Measurements from ENCODE around the gene UBE2V1. TPM values are rescaled to one million over a fixed set of nuclear protein-coding genes. Genes with fewer than 3 reads are reported as not detected.

The UBE2V1 gene
- total and polyA plus RNA-seq, 12 donors: 57.4 to 242 (median 79.4) TPM

- Histone ChIP-seq H3K27ac (peak overlapping the region; percentile 39 to 96 (median 87)), H3K4me1 (replicated peaks in 1 of 2) (peaks cover 24 to 36% of the 10 kb centered on the region in 2 donors), H3K4me3 (peak overlapping the region; percentile 28 to 93 (median 83)), H3K36me3 (replicated peaks in 1 of 2) (no peaks in the 10 kb centered on the region), H3K27me3 (no peaks in the 10 kb centered on the region), H3K9me3 (replicated peaks in 1 of 3) (no peaks in the 10 kb centered on the region)
- intact Hi-C loops (cut with DNase I): no loop called here
- 0% methylated on average over 2 to 18 of the region's 18 CpGs for whole genome bisulfite sequencing, 4 donors
- TF ChIP-seq CTCF (IDR thresholded peaks at IDR 0.05) (no peak), POLR2A (IDR thresholded peaks at IDR 0.05) (no peak)
- peak in 1 of 7 donors; percentile 69 for DNase-seq
These were observed 40.2 kb upstream of the UBE2V1 start for GRCh38 chr20:50153153-50153499.

DNA sequence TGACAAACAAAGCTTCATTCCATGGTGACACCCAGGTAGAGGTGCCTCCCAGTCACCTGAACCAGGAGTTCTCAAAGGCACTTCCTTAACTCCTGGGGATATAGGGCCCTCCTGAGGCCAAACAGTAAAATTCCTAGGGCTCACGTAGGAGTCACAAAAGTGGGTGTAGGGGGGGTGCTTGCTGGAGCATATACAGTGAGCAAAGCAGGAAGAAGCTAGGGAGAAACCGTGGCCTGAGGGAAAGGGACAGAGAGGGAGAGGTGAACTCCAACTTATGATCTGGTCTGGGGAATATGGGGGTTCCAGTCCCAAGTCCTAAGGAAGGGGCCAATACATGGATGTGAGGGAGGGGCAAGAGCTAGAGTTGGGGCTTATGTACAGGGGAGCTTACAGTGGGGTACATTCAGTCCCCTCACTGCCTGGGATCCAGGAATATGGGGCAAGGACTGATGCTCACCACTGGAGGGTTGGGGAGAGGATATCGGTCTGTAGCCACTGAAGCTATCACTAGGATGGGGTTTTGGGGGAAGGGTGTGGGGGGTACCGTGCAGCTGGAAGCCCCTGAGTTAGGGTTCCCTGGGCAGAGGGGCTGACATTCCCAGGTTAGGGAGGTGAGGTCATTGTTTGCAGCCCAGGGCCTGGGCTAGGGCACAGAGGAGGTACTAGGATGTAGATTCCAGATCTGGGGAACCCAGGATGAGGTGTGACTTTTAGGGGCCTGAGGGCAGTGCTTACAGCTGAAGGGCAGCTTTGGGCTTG lies 39.6 kb upstream of the UBE2V1 start:
- H3K36me3 ChIP-seq (replicated peaks in 1 of 2): no peaks in the 10 kb centered on the region
- WGBS, 4 donors: 10 to 20% (median 15%) methylated on average over 4 of the region's 4 CpGs

DNA sequence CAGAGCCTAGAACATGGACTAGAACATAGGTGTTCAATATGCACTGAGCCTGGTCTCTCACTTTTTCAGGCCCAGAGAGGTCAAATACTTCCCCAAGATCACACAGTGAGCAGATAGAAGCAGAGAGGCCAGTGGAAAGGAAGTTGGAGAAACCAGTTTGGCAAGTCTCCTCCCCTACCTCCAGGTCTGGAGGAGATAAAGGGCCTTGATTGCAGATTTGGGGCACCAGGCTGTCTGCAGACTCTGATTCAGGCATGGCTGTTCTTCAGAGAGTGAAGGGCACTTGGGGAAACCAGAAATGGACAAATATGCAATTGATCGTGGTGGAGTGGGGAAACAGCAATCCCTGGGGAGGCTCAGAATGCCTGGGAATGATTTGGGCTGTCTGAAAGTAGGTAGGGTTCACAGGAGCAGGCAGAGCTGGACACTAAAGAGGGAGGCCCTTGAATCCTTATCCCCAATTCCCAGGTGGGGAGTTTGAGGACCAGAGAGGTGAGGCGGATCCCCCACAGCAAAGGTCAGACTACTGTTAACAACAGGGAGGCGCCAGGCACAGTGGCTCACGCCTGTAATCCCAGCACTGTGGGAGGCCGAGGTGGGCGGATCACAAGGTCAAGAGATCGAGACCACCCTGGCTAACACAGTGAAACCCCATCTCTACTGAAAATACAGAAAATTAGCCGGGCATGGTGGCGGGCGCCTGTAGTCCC lies 38.2 kb upstream of the UBE2V1 start:
- no peaks in the 10 kb centered on the region for H3K27me3 ChIP-seq
- intact Hi-C loops (cut with DNase I): no loop called here
- WGBS, 4 donors: 80 to 88% (median 82%) methylated on average over 8 to 10 of the region's 10 CpGs
- no peak for TF ChIP-seq CTCF (IDR thresholded peaks at IDR 0.05)
- H3K4me3 ChIP-seq: no peak overlapping the region
- DNase-seq: no peak
- no peaks in the 10 kb centered on the region for H3K36me3 ChIP-seq (replicated peaks in 1 of 2)
- H3K27ac ChIP-seq: peak overlapping the region in 3 of 5 donors; percentile 23 to 38 (median 26)
- H3K9me3 ChIP-seq (replicated peaks in 1 of 3): no peaks in the 10 kb centered on the region
- H3K4me1 ChIP-seq (replicated peaks in 1 of 2): peaks cover 28 to 49% of the 10 kb centered on the region in 2 donors

More for the DNA sequence above, 39.6 kb upstream of the UBE2V1 start:
- peak in 2 of 6 experiments; percentile 10 to 13 for TF ChIP-seq CTCF (IDR thresholded peaks at IDR 0.05)
- TF ChIP-seq POLR2A (IDR thresholded peaks at IDR 0.05): no peak
- intact Hi-C loops (cut with DNase I): no loop called here
- H3K27ac ChIP-seq: peak overlapping the region in 4 of 5 donors; percentile 84 to 96 (median 90)
- H3K4me3 ChIP-seq: peak overlapping the region; percentile 28 to 93 (median 83)
- no peaks in the 10 kb centered on the region for H3K9me3 ChIP-seq (replicated peaks in 1 of 3)
- peaks cover 24 to 36% of the 10 kb centered on the region in 2 donors for H3K4me1 ChIP-seq (replicated peaks in 1 of 2)
- no peaks in the 10 kb centered on the region for H3K27me3 ChIP-seq
- DNase-seq: no peak

- intact Hi-C loops (cut with DNase I): no loop called here
- Histone ChIP-seq H3K36me3 (replicated peaks in 1 of 2) (no peaks in the 10 kb centered on the region), H3K9me3 (replicated peaks in 1 of 3) (no peaks in the 10 kb centered on the region), H3K4me1 (replicated peaks in 1 of 2) (peaks cover 28 to 55% of the 10 kb centered on the region in 2 donors), H3K27ac (peak overlapping the region in 2 of 5 donors; percentile 26 to 33), H3K4me3 (no peak overlapping the region), H3K27me3 (no peaks in the 10 kb centered on the region)
- DNase-seq: no peak
- 75 to 83% (median 82%) methylated on average over 13 to 16 of the region's 16 CpGs for WGBS, 4 donors
- TF ChIP-seq POLR2A (IDR thresholded peaks at IDR 0.05) (no peak), CTCF (IDR thresholded peaks at IDR 0.05) (no peak)
These were observed 36.7 kb upstream of the UBE2V1 start for GRCh38 chr20:50149481-50150254.

All from adrenal gland (tissue), 12 donors.